CD4-positive, alpha-beta T cell treated with Interleukin-6 for 4 hours (primary cell): ENCODE results near the gene SHB.
"Not testable (repeated sequence)": the region's sequence is repeated elsewhere in the genome, so short reads cannot be mapped to it uniquely, and the experiment has no call there.

Experiments
- DNase-seq: peaks from one replicate; pipeline ENCODE4 v3.0.0-alpha.2; 2020; ENCODE audit warnings: mixed read lengths

The SHB gene

GRCh38 chr9:38062106-38062497 lies 6.9 kb downstream of the SHB start:
- DNase-seq: no peak

GRCh38 chr9:38061326-38061977 lies 7.6 kb downstream of the SHB start:
- DNase-seq: no peak

DNA sequence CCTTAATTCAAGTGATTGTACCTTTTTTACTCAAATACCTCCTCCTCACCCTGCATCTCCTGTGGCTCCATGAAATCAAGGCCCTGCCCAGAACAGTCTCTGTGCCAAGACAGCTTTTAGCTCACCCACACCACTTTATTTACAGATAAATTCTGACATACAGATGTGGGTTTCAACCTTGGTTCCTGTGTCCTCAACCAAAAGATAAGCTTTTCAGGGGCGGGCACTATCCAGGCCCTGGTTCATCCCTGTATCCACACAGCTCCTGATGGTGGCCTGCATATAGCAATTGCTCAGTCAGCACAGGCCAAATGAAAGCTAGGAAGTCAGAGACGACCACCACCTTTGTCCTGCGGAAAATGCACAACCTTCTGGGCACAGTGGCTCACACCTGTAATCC lies 8.3 kb downstream of the SHB start:
- no peak for DNase-seq

DNA sequence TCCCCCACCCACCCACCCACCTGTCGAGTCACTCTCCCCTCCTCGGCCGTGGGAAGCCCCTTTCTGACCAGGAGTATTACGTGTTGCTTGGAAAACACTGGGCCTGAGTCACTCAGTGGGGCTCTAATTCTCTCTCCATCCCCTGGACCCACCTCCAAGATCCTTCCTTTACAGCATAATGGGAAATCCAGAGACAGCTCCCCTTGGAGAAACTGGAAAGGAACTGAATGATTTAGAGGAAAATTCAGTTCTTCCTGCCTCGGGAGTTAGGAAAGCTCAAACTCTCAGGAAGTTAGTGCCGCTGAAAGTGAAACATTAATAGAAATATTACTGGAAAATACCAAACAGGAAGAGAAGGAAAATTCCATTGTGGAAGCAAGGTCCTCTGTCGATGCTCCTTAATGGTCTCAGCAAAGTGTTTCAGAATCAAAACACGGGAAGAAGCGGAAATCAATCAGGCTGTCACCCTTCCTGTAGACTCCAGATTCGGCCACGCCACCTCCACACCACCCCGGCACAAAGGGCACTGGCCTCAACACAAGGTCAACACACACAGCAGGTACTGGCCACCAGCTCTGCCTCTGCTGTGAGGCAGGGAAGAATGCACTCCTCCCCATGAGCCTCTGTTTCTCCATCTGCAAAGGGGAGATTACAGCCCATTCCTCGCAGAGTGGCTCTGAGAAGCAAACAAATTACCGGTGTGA lies 9.6 kb downstream of the SHB start:
- no peak for DNase-seq

DNA sequence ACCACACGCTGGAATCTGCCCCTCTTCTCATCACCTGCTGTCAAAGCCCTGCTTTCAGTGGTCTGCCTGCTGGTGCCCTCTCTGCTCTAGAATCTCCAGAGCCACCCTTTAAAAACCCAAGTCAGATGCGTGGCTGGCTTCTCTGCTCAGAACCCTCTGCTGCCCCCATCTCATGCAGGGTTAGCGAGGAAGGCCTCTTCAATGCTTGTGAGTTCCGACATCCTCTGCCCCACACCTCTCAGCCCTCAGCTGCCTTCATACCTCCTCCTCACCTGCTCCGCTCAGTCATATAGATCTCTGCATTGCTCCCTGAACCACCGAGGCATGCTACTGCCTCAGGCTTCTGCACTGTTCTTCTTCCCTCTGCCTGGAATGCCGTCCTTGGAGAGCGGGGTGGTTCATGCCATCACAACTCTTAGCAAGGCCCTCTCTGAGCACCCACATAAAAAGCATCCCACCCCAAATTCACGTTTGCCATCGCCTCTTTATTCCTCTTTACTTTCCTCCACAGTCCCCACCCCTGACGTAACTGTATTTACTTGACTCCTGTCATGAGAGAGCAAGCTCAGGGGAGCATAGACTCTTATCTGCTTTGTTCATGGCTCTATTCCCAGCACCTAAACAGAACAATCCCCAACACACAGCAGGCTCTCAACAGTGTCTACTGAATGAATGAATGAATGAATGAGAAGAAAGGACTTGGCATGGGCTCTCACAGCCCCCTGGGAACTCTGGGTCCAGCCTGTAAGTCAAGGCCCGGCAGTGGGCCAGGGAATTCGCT lies 10.4 kb downstream of the SHB start:
- no peak for DNase-seq

GRCh38 chr9:38057416-38058195 lies 11.4 kb downstream of the SHB start:
- DNase-seq: no peak

DNA sequence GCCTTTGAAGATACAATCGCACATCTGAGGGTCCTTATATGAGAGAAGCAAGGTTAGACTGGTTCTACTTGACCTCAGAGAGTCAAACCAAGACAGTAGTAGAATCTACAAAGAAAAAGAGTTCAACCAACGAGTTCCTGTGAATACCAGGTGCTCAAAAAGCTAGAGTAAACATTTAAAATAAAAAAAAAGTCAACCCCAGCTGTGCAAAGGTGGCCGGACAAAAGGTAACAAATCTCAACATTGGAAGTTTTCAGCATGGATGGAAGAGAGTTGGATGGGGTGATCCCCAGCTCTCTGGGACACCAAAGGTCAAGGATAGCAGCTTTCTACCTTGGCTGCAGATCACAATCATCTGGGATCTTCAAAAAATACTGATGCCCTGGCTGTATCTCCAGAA lies 14.4 kb downstream of the SHB start:
- no peak for DNase-seq

GRCh38 chr9:38053697-38054461 lies 15.1 kb downstream of the SHB start:
- no peak for DNase-seq

GRCh38 chr9:38051780-38052546 lies 17.1 kb downstream of the SHB start:
- no peak for DNase-seq

DNA sequence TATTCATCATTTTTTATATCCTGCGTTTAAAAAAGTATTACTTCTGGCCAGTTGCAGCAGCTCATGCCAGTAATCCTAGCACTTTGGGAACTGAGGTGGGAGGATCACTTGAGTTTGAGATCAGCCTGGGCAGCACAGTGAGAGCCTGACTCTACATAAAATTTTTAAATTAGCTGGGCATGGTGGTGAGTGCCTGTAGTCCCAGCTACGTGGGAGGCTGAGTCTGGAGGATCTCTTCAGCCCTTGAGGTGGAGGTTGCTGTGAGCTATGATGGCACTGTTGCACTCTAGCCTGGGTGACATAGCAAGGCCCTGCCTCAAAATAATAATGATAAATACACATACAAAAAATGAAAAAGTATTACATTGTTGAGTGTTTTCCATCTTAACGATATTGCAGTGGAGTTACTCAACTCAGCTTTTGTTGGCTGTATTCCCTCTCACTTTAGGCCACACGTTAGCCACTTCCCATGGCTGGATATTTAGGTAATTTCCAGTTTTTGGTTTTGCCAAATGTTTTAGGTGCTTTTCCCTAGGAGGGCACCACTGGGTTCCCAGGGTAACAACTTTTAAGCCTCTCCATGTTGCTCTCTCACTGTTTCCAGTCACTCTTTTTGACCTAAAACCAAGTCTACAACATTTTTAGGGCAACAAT lies 20.6 kb downstream of the SHB start:
- DNase-seq: no peak

DNA sequence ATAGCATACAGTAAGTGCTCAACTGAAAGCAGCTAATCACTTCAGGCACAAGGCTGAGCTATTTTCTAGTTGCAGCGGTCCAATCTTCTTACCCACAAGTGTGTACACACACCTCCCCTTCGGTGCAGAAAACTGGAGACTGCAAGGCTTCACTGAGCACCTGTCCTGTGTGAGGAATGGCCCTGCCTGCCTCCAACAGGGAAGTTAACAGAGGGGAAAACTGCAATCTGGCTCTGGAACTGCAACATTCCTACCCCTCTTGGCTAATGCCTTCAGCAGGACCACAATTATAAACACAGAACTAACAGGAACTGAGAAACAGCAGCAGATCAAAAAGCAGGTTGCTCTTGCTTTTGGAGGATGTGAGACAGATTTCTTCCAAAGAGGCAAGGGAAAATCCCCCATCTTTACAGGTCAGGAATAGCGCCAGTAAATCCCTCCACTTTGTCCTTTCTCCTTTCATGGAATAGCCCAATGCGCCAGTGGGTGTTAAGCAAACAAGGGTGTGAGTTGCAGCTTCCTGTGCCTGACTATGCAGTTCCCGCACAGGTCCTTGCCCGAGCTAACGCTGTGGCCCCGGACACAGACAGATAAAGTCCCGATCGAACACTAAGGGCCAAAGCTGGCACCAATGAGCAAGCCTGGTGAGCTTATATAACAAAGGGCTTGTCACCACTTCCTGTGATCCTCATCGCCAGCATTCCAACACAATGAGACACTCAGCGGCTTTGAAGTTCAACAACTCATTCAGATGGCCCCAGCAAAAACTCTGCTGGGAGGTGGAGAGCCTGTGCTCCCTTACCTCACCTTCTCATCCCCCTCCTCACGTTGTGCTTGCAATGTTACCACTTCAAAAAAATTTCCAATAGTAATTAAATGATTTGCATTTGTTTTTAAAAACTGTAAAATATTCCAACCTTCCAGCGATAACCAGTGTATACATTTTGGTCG lies 21.5 kb downstream of the SHB start:
- peak; percentile 3 for DNase-seq

DNA sequence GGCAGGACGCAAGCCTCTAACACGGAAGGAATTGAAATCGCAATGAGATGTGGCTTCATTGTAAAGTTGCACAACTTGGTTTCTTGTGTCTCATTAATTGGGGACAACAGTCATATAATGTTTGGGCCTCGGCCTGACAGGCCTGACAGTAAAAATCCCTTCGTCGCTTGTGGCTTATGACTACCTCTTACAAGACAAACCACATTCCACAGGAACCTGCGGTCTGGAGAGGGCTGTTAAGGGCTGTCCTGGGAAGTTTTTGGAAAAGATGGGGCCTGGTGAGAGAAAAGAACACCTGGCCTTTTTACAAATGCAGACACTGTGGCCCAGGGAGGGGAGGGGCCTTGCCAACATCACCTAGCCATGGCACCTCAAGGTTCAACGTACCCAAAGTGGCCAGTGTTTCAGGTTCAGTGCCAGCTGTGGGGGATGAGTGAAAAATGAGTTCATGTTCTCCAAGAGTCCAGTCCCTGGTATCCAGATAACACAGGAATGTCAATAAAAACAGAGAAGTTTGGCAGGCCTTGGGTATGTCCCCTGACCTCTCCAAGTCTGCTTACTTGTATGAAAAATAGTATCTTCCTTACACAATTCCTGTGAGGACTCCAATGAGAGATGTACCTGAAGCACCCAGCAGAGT lies 22.2 kb downstream of the SHB start:
- DNase-seq: no peak

DNA sequence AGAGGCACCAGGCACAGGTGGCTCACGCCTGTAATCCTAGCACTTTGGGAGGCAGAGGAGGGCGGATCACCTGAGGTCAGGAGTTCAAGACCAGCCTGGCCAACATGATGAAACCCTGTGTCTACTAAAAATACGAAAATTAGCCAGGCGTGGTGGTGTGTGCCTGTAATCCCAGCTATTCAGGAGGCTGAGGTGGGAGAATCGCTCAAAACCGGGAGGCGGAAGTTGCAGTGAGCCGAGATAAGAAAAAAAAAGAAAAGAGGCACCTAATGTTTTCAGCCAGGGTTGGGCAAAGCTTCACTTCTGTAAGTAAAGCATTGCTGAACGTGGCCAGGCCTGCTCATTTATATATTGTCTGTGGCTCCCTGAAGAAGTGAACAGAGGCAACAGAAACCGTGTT lies 23.1 kb downstream of the SHB start:
- not testable (repeated sequence) for DNase-seq

DNA sequence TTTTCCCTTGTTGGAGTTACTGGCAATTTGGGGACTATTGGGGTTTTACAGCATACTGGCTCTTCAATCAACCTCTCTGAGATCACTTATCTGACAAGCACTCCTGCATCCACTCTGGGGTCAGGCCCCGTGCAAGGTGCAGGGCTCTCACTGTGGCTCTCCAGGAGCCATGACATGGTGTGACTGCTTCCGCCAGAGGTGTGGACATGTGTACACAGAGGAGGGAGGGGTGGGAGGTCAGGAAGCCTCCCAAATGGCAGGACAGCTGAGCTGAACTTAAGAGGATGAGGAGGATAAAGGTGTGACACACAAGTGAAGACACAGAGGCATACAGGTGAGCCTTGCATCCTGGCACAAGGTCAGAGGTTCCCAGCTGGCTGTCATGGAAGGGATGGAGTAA lies 24.3 kb downstream of the SHB start:
- no peak for DNase-seq

DNA sequence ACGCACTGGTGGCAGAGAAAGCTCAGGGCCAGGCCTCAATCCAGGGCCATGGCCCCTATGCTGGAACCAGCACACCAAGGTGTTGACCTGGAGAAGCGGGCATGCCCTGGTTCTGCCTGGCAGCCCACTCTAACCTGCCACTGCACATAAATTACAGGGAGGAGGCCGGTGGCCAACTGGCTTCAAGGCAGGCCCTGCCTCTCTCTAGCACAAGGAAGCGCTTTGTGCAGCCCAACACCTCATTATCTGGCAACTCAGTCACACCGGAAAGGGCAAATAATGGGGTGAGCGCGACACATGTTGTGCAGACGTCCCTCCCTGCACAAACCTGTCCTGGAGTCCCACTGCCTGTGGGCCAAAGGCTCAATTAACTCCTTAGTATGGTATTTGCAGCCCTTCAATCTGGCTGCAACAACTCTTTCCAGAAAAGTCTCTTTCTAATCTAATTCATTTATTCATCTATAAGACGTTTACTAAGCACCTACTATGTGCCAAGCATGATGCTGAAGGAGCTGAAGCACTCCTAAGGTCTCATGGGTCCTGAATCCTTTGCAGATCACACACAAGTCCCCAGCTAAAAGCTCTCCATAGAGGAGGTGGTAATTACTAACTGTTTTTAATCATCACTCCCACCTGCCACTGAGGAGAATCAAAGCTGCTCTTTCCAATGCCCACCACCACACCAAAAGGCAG lies 24.9 kb downstream of the SHB start:
- DNase-seq: no peak

DNA sequence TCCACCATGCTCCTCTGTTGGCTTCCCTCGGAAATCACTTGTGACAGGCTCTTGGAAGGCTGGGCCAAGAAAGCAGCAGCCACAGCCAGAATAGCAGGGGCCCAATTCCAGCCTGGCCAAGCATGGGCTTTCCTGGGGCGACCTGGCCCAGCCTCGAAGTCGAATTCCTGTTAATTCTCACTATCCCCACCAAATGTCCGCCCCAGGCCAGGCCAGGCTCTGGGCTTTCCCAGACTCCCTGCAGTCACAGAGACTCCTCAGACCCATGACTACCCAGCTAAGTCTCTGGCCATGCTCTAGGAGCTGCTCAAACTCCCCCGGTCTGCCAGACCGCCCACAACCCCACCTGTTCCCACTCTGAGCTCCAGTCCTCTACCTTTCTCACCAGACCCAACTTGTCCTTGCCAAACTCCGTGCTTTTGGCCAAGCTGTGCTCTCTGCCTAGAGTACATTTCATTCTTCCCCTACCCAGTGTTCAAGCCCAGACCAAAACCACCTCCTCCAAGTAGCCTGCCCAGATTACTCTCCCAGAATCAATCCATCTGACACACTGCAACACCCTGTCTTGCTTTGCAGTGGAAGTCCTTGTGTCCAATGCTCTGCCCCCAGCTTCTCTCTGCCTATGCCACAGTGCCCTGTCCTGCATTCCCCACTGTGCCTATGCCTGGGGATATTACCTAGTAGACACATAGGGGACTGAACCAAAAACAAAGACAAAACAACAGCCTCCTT lies 26.2 kb downstream of the SHB start:
- DNase-seq: no peak

DNA sequence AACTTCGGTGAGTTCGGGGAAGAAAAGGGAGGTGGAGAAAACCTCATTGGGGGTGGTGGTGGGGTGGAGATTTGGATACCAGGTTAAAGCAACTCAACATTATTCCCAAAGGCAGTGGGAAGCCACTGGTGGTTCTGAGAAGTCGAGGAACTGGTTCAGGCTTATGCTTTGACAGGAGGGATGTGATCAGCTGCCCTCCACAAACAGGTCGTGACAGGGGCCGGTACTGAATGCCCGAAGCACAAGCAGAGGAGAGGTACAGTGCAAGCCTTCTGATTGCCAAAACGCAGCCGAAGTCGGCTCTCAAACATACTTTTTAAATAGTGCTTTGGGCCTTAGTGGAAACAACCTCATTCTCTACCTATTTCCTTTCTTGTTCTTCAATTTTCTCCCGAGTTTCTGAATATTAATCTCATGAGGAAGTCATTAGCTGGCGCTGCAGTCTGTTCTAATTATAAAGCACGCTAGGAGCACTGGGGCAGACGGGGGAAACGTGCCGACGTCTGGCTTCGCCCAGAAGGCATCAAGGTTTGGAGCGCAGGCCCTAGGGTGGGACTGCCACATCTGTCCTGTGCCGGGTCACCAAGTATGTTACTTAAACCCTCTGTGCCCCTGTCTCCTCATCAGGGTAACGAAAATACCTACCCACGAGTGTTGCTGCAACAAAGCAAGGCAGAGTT lies 27.3 kb downstream of the SHB start:
- DNase-seq: no peak
